ENCODE data around the gene ZNF573.

ZNF573 gene

GRCh38 chr19:37695144-37695899 lies 84.1 kb downstream of the ZNF573 start:
- FAIRE-seq, result no peak

DNA sequence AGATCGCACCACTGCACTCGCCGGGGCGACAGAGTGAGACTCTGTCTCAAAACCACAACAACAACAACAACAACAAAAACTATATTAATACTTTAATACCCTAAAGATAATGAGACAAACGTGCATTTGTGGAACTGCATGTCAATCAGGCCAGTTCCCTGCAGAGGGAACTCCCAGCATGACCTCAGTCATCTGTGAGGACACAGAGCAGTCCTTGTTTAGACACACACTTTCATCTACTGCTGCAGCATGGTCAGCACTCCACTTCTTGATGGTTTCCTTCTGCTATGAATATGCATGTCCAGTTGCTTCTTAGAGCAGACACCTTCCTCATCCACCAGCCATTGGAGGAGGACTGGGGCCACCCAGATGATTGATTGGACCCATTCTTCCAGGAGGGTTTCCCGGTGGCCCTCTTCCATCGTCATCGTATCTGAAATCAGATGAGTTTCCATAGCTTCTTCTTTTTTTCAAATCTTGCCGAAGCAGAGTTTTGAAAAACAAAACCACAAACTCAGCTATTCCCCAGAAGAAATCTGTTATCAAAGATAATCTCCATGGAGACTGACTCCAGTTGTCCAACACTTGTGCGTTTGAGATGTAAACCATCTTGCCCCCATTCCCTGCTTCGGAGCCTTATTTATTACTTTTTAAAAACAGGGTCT lies 86.3 kb downstream of the ZNF573 start:
- FAIRE-seq, result no peak

DNA sequence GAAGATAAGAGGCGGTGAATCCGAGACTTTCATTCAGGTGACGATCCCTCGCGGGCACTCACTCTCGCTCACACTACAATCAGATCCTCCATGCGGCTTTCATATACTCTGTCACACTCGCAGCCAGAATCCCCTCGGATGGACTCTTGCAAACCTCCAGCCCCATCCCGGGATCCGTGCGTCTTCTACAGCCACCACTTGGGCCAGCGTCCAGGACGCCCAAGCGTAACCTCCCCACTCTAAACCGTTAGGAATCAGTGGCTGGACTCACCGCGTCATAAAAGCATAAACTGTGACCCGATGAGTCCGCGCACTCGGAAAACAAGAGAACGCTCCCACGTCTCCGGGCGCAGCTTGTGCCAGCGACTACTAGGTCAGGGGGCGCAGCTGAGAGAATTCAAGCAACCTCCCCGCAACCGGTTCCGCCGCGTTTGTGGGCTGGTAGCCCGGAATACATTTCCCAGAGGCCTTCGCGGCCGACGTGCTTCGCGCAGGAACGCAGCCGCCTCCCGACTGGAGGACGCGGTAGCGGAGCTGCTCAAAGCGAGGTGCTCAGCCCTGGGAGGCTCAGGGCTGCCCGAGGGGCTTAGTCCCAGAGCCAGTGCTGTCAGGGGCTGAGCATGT lies 87.4 kb downstream of the ZNF573 start:
- FAIRE-seq, result no peak
